ENCODE data around the gene ATP7B.
A peak's percentile ranks its signal among the peaks of the same experiment; 100 is the strongest.
"Not testable (repeated sequence)": the region's sequence is repeated elsewhere in the genome, so short reads cannot be mapped to it uniquely, and the experiment has no call there.

ATP7B gene

GRCh38 chr13:52010890-52011631 is at the start of gene ATP7B:
TSS of gene ATP7B (minus strand) at chr13:52011450. CDS start at chr13:52011337, 113 bp downstream.
- peak; percentile 68 for DNase-seq (ENCODE audit: low spot score)

DNA sequence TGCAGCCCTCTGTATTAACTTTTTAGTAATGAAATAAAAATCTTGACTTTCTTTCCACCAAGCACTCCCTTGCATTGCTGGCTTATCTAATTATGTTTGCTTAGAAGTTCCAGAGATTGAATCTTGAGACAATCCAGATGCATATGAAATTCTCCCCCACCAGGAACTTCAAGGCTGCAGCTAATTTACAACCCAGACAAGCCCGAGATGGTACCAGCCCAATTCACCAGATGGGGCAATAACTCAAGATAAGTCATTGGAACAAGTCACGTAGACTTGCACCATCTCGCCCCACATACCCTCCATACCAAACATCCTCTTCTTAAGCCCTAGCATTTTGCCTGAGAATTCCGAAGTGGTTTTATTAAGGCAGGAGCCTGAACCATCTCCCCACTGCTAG is 42.2 kb upstream of the ATP7B start:
- no peak for DNase-seq (ENCODE audit: low spot score)

DNA sequence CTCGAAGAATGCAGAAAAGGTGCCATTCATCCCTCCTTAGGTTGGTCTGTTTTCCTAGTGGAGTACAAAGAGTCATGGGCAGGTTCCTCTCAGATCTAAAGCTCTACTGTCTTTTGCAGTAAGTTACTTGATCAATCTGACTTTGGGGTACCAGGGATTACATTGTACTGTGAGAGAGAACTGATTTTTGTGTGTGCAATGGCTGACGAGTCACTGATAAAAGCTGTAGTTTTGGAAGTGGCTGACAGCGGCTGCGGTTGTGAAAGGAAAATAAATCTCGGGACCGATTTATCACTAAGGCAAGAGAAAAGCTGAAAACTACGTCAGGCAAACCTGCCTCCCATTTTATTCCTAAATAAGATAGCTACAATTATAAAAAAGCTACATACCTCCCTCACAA is 40.1 kb upstream of the ATP7B start:
- no peak for DNase-seq (ENCODE audit: low spot score)

- DNase-seq (ENCODE audit: low spot score): no peak
These were observed 37.3 kb upstream of the ATP7B start for GRCh38 chr13:52048516-52048915.

GRCh38 chr13:52047463-52047862 is 36.2 kb upstream of the ATP7B start:
- no peak for DNase-seq (ENCODE audit: low spot score)

- DNase-seq (ENCODE audit: low spot score): no peak
These were observed 32.4 kb upstream of the ATP7B start for GRCh38 chr13:52043675-52044074.

DNA sequence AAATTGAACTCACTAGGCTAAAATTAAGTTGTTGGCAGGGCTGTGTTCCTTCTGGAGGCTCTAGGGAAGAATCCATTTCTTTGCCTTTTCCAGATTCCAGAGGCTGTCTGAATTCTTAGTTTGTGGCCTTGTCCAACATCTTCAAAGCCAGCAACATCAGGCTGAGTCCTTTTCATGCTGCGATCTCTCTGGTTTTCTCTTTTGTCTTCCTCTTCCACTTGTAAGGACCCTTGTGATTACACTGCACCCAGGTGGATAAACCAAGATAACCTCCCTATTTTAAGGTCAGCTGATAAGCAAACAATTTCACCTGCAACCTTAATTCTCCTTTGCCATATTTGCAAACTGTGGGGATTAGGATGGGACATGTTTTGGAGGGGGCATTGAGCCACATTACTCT is 24.8 kb upstream of the ATP7B start:
- no peak for DNase-seq (ENCODE audit: low spot score)

DNA sequence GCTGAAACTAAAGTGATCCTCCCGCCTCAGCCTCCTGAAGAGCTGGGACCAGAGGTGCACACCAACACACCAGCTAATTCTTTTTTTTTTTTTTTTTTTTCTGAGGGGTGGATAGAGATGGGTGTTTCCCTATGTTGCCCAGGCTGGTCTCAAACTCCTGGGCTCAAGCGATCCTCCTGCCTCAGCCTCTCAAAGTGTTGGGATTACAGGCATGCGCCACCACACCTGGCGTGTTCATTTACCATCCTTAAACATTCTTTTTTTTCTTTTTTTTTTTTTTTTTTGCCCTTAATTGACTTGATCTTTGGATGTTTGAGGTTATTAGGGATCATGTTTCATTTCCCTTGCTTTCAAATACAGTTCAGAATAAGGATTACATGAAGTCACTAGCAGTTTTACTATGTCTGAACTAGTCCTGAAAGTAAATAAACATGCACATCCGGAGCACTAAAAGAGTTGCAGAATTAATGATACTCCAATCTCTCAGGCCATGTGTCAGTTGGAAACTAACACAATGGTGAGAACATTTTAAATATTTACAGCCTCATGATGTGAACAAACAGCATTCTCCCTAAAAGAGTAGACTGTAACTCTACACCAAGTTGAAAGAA is 23.5 kb upstream of the ATP7B start:
- DNase-seq (ENCODE audit: low spot score): no peak

DNA sequence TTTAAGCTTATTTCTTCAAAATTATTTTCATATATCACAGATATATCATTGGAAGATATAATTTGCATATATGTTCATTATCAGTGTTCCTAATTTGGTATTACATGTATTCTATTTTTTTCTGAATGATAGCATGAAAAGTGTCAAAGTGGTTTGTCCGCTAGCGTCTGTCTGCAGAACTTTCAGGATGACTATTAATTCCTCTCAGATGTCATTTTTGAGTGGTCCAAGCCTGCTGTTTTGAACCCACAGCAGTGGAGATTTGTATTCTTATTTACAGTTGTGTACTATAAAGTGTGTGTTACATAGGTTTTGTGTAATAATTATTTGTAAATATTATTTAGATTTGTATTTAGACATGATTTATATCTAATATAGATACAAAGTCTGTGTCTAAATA is 21.8 kb upstream of the ATP7B start:
- no peak for DNase-seq (ENCODE audit: low spot score)

DNA sequence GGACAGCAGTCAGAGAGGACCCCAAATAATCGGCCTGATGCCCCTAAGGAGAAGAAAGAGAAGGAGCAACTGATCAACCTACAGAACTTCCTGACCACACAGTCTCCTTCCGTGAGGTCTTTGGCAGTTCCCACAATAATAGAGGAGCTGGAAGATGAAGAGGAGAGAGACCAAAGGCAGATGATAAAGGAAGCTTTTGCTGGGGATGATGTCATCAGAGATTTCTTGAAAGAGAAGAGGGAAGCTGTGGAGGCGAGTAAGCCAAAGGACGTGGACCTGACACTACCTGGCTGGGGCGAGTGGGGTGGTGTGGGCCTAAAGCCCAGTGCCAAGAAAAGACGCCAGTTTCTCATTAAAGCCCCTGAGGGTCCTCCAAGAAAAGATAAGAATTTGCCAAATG is 19.2 kb upstream of the ATP7B start:
- not testable (repeated sequence) for DNase-seq (ENCODE audit: low spot score)

GRCh38 chr13:52029569-52029968 is 18.3 kb upstream of the ATP7B start:
- DNase-seq (ENCODE audit: low spot score): no peak

DNA sequence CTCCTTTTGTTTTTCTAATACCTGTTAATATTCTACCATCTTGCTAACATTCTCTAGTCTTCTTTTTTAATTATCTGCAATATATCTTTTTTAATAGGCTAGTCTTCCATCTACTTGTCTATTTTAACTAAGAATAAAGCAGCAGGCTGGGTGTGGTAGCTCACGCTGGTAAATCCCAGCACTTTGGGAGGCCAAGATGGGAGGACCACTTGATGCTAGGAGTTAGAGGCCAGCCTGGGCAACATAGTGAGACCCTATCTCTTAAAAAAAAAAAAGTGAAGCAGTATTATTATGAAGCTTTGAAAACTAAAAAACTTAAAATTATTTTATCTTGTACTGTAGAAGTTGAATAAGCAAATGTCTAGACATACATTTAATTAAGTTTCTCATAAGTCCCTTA is 16.6 kb upstream of the ATP7B start:
- no peak for DNase-seq (ENCODE audit: low spot score)

DNA sequence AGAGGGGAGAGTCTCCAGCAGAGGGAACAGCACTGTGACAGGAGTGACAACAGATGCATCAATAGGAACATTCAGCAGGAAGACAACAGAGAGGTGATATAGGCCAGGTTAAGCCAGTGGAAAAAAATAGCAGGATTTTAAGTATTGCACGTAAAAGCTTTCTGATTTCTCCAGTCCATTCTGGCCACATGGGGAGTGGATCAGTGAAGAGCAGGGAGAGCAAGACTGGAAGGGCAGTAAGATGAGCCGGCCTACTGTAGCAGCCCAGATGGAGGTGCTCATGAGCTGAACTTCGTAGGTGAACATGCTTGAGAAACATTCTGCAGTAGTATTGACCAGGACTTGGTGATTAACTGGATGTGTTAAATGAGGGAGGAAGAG is 15.0 kb upstream of the ATP7B start:
- no peak for DNase-seq (ENCODE audit: low spot score)

GRCh38 chr13:52025475-52026245 is 14.4 kb upstream of the ATP7B start:
- DNase-seq (ENCODE audit: low spot score): no peak

GRCh38 chr13:52024481-52024880 is 13.2 kb upstream of the ATP7B start, which contains the start of gene UTP14C:
TSS of gene UTP14C (plus strand) at chr13:52024691. CDS start at chr13:52028805, 4,114 bp downstream.
- DNase-seq (ENCODE audit: low spot score): no peak

- DNase-seq (ENCODE audit: low spot score): no peak
These were observed 11.1 kb upstream of the ATP7B start for GRCh38 chr13:52022356-52022755.

GRCh38 chr13:52020191-52020590 is 8.9 kb upstream of the ATP7B start:
- no peak for DNase-seq (ENCODE audit: low spot score)

- DNase-seq (ENCODE audit: low spot score): no peak
These were observed 5.0 kb upstream of the ATP7B start for GRCh38 chr13:52016296-52016695.

DNA sequence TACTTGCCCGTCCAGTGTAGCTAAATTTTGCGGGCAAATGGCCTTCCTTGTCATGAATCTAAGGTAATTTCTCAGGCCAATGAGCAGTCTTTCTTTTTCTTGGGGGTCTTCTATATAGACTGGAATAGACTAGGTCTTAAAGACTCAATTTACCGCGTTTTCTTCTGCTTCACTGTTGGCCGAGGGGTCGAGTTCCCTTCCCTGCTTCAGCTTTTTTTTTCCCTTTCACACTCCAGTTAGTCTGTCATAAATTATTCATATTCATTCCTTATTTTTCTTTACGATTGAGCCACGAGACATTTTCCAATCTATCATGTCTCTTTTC is 1.2 kb upstream of the ATP7B start:
- no peak for DNase-seq (ENCODE audit: low spot score)

DNA sequence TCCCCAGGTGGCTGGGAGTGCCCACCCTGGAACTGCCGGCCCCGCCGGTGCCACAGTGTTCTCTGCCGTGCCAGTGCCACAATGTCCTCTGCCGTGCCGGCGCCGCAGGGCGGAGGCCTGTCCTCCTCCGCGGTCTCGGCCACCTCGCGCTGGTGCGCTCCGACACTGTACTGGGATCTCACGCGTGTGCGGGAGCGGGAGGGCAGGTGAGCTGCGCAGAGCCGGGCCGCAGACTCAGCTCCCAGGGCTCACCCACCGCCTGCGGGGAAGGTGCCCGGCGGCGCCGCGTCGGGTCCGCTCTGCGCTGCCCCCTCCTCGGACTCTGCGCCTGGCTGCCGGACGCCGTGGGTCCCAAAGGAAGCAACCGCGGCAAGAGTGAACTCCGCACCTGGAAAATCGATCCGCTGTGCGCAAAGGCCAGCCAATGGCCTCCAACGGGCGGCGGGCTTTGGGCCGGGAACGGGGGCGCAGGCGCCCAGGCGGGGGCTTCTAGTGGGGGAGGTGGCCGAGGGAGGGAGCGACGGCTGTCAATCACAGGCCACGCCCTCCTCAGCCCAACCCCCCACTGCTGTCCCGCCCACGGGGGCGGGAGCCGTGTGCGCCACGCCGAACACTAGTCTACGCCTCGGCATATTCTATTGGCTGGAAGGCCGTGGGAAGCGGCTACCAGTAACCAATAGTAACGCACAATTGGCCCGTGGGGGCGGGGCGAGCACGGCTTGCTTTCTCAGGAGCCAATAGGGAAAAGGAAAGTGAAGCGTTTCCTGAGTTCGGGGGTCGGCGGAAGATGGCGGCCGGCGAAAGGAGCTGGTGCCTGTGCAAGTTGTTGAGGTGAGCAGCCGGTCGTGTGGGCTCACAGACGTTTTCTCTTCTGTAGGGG is 622 bp upstream of the ATP7B start, which contains the start of gene ALG11:
Gene ALG11 (plus strand): TSS at position 767 of the 880 bp plus-strand sequence. CDS start 21 bp downstream, at position 788.
- DNase-seq (ENCODE audit: low spot score): peak; percentile 98

- DNase-seq (ENCODE audit: low spot score): no peak
These were observed 1.3 kb downstream of the ATP7B start for GRCh38 chr13:52009946-52010345.
